ENCODE data around the gene ITPR1. TPM values are rescaled to one million over a fixed set of nuclear protein-coding genes. Genes with fewer than 3 reads are reported as not detected.
A peak's percentile ranks its signal among the peaks of the same experiment; 100 is the strongest.

The ITPR1 gene
- total RNA-seq, 3 donors from 2014 or later: 10.7 to 80.2 (median 20.7) TPM

- Histone ChIP-seq H3K36me3 (ENCODE audit: low read depth) (no peaks in the 10 kb centered on the region), H3K9me3 (no peaks in the 10 kb centered on the region), H3K4me3 (no peak overlapping the region), H3K4me1 (ENCODE audit: low read depth) (peaks cover 39% of the 10 kb centered on the region)
- intact Hi-C loops (cut with DNase I, micrococcal nuclease): no loop called here
- no peak for ATAC-seq
- DNase-seq: no peak
- TF ChIP-seq, protein P1, sequence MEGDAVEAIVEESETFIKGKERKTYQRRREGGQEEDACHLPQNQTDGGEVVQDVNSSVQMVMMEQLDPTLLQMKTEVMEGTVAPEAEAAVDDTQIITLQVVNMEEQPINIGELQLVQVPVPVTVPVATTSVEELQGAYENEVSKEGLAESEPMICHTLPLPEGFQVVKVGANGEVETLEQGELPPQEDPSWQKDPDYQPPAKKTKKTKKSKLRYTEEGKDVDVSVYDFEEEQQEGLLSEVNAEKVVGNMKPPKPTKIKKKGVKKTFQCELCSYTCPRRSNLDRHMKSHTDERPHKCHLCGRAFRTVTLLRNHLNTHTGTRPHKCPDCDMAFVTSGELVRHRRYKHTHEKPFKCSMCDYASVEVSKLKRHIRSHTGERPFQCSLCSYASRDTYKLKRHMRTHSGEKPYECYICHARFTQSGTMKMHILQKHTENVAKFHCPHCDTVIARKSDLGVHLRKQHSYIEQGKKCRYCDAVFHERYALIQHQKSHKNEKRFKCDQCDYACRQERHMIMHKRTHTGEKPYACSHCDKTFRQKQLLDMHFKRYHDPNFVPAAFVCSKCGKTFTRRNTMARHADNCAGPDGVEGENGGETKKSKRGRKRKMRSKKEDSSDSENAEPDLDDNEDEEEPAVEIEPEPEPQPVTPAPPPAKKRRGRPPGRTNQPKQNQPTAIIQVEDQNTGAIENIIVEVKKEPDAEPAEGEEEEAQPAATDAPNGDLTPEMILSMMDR (IDR thresholded peaks at IDR 0.05): no peak
These were observed 261.3 kb downstream of the ITPR1 start for GRCh38 chr3:4754180-4755086.

GRCh38 chr3:4755566-4755965 is 262.4 kb downstream of the ITPR1 start:
- intact Hi-C loops (cut with DNase I, micrococcal nuclease): no loop called here
- ATAC-seq: peak; percentile 62
- H3K36me3 ChIP-seq (ENCODE audit: low read depth): no peaks in the 10 kb centered on the region
- no peaks in the 10 kb centered on the region for H3K9me3 ChIP-seq
- TF ChIP-seq, protein P1 (IDR thresholded peaks at IDR 0.05): no peak
- DNase-seq: peak; percentile 61 to 67 (median 67)
- peaks cover 40% of the 10 kb centered on the region for H3K4me1 ChIP-seq (ENCODE audit: low read depth)
- no peak overlapping the region for H3K4me3 ChIP-seq

GRCh38 chr3:4756057-4756775 is 263.1 kb downstream of the ITPR1 start:
- TF ChIP-seq, protein P1 (IDR thresholded peaks at IDR 0.05): no peak
- Histone ChIP-seq H3K4me3 (no peak overlapping the region), H3K4me1 (ENCODE audit: low read depth) (peaks cover 33% of the 10 kb centered on the region), H3K9me3 (no peaks in the 10 kb centered on the region), H3K36me3 (ENCODE audit: low read depth) (no peaks in the 10 kb centered on the region)
- DNase-seq (no peak), ATAC-seq (no peak)
- intact Hi-C loops (cut with DNase I, micrococcal nuclease): no loop called here

DNA sequence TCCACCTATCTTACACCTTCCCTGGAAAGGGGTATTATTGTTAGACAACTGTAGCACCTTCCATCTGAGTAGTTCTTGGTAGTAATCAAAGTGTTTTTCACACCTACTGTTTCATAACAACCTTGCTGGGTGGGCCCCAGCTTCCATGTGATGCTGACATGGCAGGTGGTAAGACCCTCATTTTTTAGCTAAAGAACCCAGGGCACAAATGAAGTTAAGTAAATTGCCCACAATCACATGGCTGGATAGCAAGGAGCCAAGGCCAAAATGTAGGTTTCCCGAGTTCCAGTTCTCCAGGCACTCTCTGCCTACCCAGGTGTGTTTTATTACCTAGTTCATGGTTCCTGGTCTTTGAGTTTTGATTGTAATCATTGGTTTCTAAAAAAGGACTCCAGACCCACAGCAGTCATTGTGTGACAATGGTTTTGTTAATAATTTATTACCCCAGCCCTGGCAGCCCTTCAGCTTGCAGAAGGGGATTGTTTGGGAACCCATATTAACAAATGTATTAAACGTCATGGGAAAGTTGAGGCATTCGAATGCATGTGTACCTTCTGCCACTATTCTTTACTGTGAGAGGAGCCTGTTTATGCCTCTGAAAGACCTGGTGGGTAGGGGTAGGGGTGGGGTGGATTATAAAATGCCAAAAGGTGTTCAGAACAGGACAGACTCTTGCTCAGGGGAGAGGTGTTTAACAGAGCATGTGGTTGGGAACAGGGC is 263.9 kb downstream of the ITPR1 start:
- H3K4me3 ChIP-seq: no peak overlapping the region
- H3K9me3 ChIP-seq: no peaks in the 10 kb centered on the region
- TF ChIP-seq, protein P1 (IDR thresholded peaks at IDR 0.05): no peak
- intact Hi-C loops (cut with DNase I, micrococcal nuclease): no loop called here
- H3K36me3 ChIP-seq (ENCODE audit: low read depth): no peaks in the 10 kb centered on the region
- ATAC-seq (peak; percentile 6), DNase-seq (no peak)
- peaks cover 25% of the 10 kb centered on the region for H3K4me1 ChIP-seq (ENCODE audit: low read depth)

- H3K9me3 ChIP-seq: no peaks in the 10 kb centered on the region
- no peaks in the 10 kb centered on the region for H3K36me3 ChIP-seq (ENCODE audit: low read depth)
- DNase-seq: no peak
- intact Hi-C loops (cut with DNase I, micrococcal nuclease): no loop called here
- no peak overlapping the region for H3K4me3 ChIP-seq
- TF ChIP-seq, protein P1 (IDR thresholded peaks at IDR 0.05): no peak
- no peak for ATAC-seq
- peaks cover 18% of the 10 kb centered on the region for H3K4me1 ChIP-seq (ENCODE audit: low read depth)
These were observed 264.6 kb downstream of the ITPR1 start for GRCh38 chr3:4757575-4758248.
